ENCODE results near the gene B3GAT1.
A peak's percentile ranks its signal among the peaks of the same experiment; 100 is the strongest.

B3GAT1 gene

DNA sequence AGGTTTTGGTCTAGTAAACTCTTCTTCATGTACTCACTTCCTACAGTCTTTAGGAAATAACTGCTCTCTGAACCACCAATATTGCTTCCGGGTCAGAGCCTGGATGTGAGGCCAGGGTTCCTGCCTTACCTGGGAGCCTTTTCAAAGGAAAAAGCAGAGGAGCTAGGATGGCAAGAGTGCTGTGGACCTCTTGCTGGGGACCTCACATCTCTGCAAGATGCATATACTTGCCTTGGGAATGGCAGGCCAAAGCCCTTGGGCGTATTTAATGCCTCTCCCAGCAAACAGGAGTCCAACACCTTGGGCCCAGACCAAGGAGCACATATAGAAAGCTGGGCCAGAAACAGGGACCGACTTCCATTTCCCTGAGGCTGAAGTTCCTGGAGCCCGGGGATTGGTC lies 75.0 kb downstream of the B3GAT1 start:
- in situ Hi-C loops (cut with HindIII; ENCODE audit: low sequenced_read_pairs) = no loop called here
- TF ChIP-seq, protein P1, sequence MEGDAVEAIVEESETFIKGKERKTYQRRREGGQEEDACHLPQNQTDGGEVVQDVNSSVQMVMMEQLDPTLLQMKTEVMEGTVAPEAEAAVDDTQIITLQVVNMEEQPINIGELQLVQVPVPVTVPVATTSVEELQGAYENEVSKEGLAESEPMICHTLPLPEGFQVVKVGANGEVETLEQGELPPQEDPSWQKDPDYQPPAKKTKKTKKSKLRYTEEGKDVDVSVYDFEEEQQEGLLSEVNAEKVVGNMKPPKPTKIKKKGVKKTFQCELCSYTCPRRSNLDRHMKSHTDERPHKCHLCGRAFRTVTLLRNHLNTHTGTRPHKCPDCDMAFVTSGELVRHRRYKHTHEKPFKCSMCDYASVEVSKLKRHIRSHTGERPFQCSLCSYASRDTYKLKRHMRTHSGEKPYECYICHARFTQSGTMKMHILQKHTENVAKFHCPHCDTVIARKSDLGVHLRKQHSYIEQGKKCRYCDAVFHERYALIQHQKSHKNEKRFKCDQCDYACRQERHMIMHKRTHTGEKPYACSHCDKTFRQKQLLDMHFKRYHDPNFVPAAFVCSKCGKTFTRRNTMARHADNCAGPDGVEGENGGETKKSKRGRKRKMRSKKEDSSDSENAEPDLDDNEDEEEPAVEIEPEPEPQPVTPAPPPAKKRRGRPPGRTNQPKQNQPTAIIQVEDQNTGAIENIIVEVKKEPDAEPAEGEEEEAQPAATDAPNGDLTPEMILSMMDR (IDR thresholded peaks at IDR 0.05; ENCODE audit: low read depth, low read length) = no peak
- no peak for DNase-seq (ENCODE audit: low read depth, low spot score)
- H3K4me3 ChIP-seq (ENCODE audit: low read depth, low read length) = no peak overlapping the region

DNA sequence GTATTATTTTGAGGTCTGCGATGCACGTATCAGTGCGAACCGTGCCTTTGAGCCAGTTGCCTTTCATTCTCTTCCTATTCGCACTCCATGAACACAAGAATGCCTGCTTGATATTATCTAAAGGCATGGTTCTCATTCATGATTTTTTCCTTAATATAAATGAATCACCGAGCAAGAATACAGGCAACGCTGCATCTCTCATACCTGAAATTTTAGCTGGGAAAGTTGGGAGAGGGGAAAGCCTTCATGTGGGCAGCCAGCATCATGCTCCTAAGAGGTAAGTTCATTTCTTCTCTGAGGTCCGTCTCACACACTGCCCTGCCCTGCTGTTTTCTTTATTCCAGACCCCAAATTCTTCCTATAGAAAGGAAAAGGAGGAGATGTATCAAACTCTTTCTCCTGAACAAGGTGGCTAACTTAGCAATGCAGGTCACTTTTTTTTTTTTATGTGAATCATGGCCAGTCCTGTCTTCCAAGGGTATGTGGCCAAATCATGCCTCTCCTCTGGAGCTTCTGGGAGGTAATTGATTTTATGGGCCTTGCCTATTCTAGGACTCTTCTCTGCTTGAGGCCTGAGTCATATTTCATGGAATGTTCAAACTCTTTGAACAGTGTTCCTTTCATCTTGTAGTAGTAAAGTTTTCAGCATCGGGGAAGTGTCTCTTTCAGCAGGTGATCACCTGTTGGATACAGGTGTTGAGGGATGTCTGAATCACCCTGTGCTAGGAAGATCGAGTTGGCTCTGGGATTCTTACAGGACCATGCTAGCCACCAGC lies 77.1 kb downstream of the B3GAT1 start:
- H3K4me3 ChIP-seq (ENCODE audit: low read depth, low read length) = no peak overlapping the region
- in situ Hi-C loops (cut with HindIII; ENCODE audit: low sequenced_read_pairs) = no loop called here
- no peak for DNase-seq (ENCODE audit: low read depth, low spot score)
- TF ChIP-seq, protein P1 (IDR thresholded peaks at IDR 0.05; ENCODE audit: low read depth, low read length) = no peak

DNA sequence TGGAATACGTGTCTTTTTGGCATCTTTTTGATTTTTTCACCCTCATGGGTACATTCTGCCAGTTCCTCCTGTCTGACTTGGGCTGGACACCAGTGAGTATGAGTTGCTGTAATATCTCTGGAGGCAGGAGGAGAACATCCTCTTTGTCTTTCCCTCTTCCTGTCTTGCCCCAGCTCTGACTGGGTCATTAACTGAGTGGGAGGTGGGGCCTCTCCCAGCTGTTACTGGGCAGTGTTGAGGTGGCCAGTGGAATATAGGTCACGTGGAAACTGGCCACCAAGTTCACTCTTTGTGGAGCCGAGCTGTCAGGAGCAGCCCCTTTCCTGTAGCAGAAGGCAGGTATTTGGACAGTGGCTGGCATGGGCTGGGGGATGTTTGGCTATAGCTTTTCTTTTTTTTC lies 78.1 kb downstream of the B3GAT1 start:
- TF ChIP-seq, protein P1 (IDR thresholded peaks at IDR 0.05; ENCODE audit: low read depth, low read length) = no peak
- no peak overlapping the region for H3K4me3 ChIP-seq (ENCODE audit: low read depth, low read length)
- DNase-seq (ENCODE audit: low read depth, low spot score) = no peak
- in situ Hi-C loops (cut with HindIII; ENCODE audit: low sequenced_read_pairs) = no loop called here

DNA sequence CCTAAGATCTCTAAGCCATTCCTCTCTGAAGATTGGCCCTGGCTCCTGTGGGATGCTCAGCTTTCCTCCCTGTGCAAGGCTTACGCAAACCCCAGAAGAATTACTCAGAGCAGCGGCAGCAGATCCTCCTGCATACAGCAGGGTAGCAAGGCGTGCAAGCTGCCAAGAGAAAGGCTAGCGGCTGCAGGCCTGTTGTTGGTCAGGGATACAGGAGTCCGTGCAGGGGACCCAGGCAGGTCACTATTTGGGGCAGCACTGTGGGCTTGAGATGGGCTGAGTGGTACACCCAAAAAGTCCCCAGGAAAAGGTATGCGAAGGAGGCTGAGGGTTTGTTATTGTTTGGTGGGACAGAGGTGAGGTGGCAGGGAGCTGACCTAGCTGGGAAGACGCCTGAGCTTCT lies 78.7 kb downstream of the B3GAT1 start:
- no peak for DNase-seq (ENCODE audit: low read depth, low spot score)
- no peak overlapping the region for H3K4me3 ChIP-seq (ENCODE audit: low read depth, low read length)
- TF ChIP-seq, protein P1 (IDR thresholded peaks at IDR 0.05; ENCODE audit: low read depth, low read length) = no peak
- in situ Hi-C loops (cut with HindIII; ENCODE audit: low sequenced_read_pairs) = no loop called here

DNA sequence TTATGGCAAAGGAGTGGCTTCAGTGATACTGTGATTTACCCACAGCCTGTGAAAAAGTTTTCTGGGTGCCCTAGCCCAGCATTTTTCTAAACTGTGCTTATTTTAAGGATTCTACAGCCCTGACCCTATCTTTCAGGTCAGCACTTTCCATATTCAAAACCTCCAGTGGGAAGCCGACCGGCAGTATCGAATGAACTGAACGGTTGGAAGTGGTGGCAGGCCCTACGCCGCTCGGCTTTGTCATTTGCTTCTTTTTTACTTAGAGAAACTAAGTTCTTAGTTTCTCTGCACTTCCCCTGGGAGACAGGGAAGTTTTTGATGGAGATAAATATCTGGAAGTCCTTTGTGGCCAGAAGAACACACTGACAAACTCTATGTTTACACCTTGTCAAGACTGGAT lies 79.3 kb downstream of the B3GAT1 start:
- no peak overlapping the region for H3K4me3 ChIP-seq (ENCODE audit: low read depth, low read length)
- no peak for DNase-seq (ENCODE audit: low read depth, low spot score)
- in situ Hi-C loops (cut with HindIII; ENCODE audit: low sequenced_read_pairs) = no loop called here
- TF ChIP-seq, protein P1 (IDR thresholded peaks at IDR 0.05; ENCODE audit: low read depth, low read length) = no peak

DNA sequence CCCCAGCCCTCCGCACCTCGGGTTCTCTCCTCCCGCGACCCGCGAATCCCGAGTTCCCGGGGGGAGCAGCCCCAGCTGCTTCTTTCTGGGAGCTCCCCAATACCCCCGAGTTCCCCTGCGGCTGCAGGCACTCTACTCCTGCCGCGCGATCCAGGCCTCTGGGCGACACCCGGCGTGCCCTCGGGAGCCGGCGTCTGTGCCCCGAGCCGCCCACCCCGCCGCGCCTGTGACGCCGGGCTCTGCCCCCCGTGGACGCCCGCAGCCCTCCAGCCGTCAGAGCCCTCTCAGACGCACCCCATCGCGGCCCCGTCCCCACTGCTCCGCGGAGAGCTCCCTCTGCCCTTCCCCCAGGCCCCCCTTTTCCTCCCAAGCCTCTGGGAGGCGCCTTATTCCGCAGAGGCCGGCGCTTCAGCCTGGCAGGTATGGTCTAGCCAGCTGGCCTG lies 79.8 kb downstream of the B3GAT1 start:
- DNase-seq (ENCODE audit: low read depth, low spot score) = no peak
- peak overlapping the region; percentile 25 for H3K4me3 ChIP-seq (ENCODE audit: low read depth, low read length)
- in situ Hi-C loops (cut with HindIII; ENCODE audit: low sequenced_read_pairs) = no loop called here

More for the DNA sequence above, 79.8 kb downstream of the B3GAT1 start:
- TF ChIP-seq, protein P1 (IDR thresholded peaks at IDR 0.05; ENCODE audit: low read depth, low read length) = no peak
